Measurements from ENCODE around the gene SPATA13. TPM values are rescaled to one million over a fixed set of nuclear protein-coding genes. Genes with fewer than 3 reads are reported as not detected.

The SPATA13 gene
- total and polyA plus RNA-seq, 10 donors = 12.0 to 185 (median 125) TPM

DNA sequence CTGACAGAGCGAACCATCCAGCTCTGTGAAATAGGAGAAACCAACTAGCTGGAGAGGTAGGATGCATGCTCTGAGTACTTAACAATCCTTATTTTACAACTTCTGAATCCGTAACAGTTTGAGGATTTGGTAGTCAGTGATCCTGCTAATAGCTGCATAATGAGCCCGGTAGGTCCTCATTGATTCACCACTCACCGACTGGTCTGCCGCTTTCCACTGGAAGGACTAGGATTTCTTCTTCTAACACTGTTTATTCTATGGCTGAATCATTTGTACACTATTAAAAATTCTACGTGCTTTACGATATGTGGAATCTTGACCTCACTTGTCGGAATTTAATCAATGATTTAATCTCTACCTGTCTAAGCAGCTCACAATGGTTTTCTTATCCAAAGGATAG is 33.9 kb downstream of the SPATA13 start:
- DNase-seq = no peak
- intact Hi-C loops (cut with DNase I; ENCODE audit: low total_unique reads) = no loop called here
- Histone ChIP-seq H3K4me3 (no peak overlapping the region), H3K9me3 (no peaks in the 10 kb centered on the region), H3K36me3 (no peaks in the 10 kb centered on the region), H3K4me1 (peaks cover 0 to 9% (median 0%) of the 10 kb centered on the region in 6 donors), H3K27me3 (replicated peaks in 1 of 7) (no peaks in the 10 kb centered on the region), H3K27ac (no peak overlapping the region)
- WGBS, 5 donors = 93 to 98% (median 96%) methylated on average over 8 of the region's 8 CpGs
- TF ChIP-seq POLR2A (IDR thresholded peaks at IDR 0.05) (no peak), POLR2AphosphoS5 (IDR thresholded peaks at IDR 0.05) (no peak)
- TF ChIP-seq, protein P1, sequence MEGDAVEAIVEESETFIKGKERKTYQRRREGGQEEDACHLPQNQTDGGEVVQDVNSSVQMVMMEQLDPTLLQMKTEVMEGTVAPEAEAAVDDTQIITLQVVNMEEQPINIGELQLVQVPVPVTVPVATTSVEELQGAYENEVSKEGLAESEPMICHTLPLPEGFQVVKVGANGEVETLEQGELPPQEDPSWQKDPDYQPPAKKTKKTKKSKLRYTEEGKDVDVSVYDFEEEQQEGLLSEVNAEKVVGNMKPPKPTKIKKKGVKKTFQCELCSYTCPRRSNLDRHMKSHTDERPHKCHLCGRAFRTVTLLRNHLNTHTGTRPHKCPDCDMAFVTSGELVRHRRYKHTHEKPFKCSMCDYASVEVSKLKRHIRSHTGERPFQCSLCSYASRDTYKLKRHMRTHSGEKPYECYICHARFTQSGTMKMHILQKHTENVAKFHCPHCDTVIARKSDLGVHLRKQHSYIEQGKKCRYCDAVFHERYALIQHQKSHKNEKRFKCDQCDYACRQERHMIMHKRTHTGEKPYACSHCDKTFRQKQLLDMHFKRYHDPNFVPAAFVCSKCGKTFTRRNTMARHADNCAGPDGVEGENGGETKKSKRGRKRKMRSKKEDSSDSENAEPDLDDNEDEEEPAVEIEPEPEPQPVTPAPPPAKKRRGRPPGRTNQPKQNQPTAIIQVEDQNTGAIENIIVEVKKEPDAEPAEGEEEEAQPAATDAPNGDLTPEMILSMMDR (IDR thresholded peaks at IDR 0.05 in 8 of 11, conservative IDR thresholded peaks at IDR 0.05 in 3 of 11) = no peak

DNA sequence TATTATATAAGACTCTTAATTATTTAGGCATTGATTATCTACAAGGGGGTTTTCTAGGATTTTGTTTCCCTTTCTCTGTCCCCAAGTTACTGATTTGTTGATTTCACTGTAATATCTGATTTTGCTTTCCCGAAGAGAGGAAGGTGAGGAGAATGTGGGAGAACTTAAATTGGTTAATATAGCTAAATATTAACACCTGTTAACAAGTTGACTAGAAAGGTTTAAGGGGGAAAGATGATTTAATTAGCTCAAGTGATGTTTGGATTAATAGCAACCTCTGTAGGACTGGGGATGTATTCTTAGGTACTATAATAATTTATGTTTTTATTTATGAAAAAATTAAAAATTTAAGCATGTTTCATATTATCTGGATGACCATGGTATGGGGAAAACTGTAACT is 35.1 kb downstream of the SPATA13 start:
- no peak overlapping the region for H3K4me3 ChIP-seq
- no peaks in the 10 kb centered on the region for H3K9me3 ChIP-seq
- peaks cover 0 to 9% (median 0%) of the 10 kb centered on the region in 6 donors for H3K4me1 ChIP-seq
- no peak for DNase-seq
- H3K36me3 ChIP-seq = no peaks in the 10 kb centered on the region
- intact Hi-C loops (cut with DNase I; ENCODE audit: low total_unique reads) = no loop called here
- TF ChIP-seq, protein P1 (IDR thresholded peaks at IDR 0.05 in 8 of 11, conservative IDR thresholded peaks at IDR 0.05 in 3 of 11) = no peak
- TF ChIP-seq POLR2AphosphoS5 (IDR thresholded peaks at IDR 0.05) = no peak
- no peak for TF ChIP-seq POLR2A (IDR thresholded peaks at IDR 0.05)
- no peak overlapping the region for H3K27ac ChIP-seq
- H3K27me3 ChIP-seq (replicated peaks in 1 of 7) = no peaks in the 10 kb centered on the region
- 86 to 91% (median 91%) methylated on average over 1 of the region's 1 CpG for WGBS, 5 donors

DNA sequence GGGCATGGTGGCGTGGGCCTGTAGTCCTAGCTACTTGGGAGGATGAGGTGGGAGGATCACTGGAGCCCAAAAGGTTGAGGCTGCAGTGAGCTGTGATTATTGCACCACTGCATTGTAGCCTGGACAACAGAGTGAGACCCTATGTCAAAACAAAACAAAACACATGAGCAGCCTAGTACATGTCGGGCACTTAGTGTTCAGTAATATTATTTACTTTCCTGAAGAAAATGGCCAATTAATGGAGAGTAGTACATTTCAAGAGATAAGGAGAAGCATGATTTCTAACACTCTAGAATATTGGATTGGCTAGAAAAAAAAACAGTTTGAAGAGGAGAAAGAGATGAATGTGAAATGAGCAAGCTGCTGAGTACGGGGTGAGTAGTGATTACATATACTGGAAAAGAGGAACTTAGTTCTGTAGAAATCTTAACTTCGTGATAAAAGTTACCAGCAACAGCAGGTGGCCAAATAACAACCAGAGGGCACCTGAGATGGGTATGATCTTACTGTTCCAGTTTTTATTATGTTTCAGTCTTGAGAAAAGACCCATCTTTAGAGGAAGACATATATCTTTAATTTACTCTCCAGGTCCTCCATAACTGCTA is 36.2 kb downstream of the SPATA13 start:
- H3K27me3 ChIP-seq (replicated peaks in 1 of 7) = no peaks in the 10 kb centered on the region
- no peak for DNase-seq
- no peaks in the 10 kb centered on the region for H3K9me3 ChIP-seq
- intact Hi-C loops (cut with DNase I; ENCODE audit: low total_unique reads) = no loop called here
- H3K27ac ChIP-seq = no peak overlapping the region
- 48 to 67% (median 65%) methylated on average over 4 of the region's 4 CpGs for WGBS, 5 donors
- no peaks in the 10 kb centered on the region for H3K36me3 ChIP-seq
- no peak overlapping the region for H3K4me3 ChIP-seq
- H3K4me1 ChIP-seq = peaks cover 0 to 9% (median 0%) of the 10 kb centered on the region in 6 donors
- no peak for TF ChIP-seq POLR2AphosphoS5 (IDR thresholded peaks at IDR 0.05)

DNA sequence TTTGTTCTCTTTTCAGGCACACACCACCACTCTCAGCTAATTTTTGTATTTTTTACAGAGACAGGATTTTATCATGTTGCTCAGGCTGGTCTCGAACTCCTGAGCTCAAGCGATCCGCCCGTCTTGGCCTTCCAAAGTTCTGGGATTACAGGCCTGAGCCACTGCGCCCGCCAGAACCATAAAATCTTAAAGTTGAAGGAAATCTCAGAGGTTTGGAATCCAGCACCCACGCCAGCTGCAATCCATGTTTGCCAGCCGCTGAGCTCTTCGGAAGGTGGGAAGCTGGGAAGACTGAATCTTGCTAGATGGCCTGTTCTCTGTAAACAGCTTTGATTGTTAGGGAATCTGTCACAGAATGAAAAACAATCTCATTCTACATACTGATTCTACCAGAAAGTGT is 38.5 kb downstream of the SPATA13 start:
- no peak for DNase-seq

More for the DNA sequence above, 38.5 kb downstream of the SPATA13 start:
- no peaks in the 10 kb centered on the region for H3K36me3 ChIP-seq
- TF ChIP-seq POLR2AphosphoS5 (IDR thresholded peaks at IDR 0.05) (no peak), POLR2A (IDR thresholded peaks at IDR 0.05) (no peak)
- TF ChIP-seq, protein P1 (IDR thresholded peaks at IDR 0.05 in 8 of 11, conservative IDR thresholded peaks at IDR 0.05 in 3 of 11) = no peak
- H3K27me3 ChIP-seq (replicated peaks in 1 of 7) = no peaks in the 10 kb centered on the region
- no peak overlapping the region for H3K27ac ChIP-seq
- peaks cover 2 to 25% (median 13%) of the 10 kb centered on the region in 6 donors for H3K4me1 ChIP-seq
- WGBS, 5 donors = 95 to 98% (median 97%) methylated on average over 9 of the region's 9 CpGs
- intact Hi-C loops (cut with DNase I; ENCODE audit: low total_unique reads) = no loop called here
- H3K4me3 ChIP-seq = no peak overlapping the region
- H3K9me3 ChIP-seq = no peaks in the 10 kb centered on the region
